ENCODE data around the gene STEAP1B. TPM values are rescaled to one million over a fixed set of nuclear protein-coding genes. Genes with fewer than 3 reads are reported as not detected.
"Not testable (repeated sequence)": the region's sequence is repeated elsewhere in the genome, so short reads cannot be mapped to it uniquely, and the experiment has no call there.

The STEAP1B gene
- polyA plus RNA-seq, 1 experiment: 18.8 TPM

DNA sequence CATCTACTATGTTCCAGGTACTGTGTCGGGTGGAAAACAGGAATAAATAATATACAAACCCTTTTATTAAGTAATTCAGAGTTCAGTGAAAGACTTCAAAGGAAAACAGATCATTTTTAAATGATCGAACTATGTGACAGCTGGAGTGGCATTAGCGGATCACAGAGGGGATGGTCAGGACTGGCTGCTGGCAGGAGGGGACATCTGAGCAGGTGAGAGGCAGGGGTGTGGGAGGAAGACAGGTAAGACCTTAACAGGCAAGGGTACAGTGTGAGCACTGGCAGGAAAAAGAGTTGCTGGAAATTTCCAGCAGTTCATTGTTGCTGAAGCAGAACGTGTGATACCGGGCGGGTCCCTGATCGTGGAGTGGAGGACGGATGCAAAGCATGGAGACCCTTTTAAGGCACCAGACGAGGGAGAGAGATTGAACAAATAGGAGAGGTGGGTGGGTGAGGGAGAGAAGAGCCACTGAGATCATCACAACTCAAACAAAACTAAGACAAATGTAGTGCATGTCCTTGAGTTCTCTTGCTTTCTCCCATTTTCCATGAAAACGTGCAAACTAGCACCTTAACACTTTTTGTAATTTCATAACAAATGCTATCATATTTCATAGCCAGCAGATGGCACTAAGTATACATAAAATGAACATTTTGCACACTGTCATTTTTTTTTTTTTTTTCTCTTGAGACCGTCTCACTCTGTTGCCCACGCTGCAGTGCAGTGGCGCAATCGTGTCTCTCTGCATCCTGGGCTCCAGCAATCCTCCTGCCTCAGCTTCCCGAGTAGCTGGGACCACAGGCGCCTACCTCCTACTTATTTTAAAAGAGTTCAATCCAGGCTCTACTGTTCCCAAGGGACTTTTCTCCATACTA, 23.7 kb upstream of the STEAP1B start:
- CTCF ChIA-PET: interaction anchor here (0.9 kb wide), 1 partner anchor 532 kb away, joined by 6 read pairs; no protein-coding TSS in a partner anchor
- H3K9me3 ChIP-seq (ENCODE audit: control insufficient read depth, insufficient read depth, low read length); POLR2A ChIA-PET; H3K4me3 ChIP-seq (ENCODE audit: low read depth, low read length); H3K27ac ChIP-seq (ENCODE audit: low read depth, low read length); DNase-seq (ENCODE audit: low read depth, low spot score); H3K27me3 ChIP-seq (ENCODE audit: control insufficient read depth, insufficient read depth, low read length): not testable (repeated sequence)
- TF ChIP-seq, protein P1, sequence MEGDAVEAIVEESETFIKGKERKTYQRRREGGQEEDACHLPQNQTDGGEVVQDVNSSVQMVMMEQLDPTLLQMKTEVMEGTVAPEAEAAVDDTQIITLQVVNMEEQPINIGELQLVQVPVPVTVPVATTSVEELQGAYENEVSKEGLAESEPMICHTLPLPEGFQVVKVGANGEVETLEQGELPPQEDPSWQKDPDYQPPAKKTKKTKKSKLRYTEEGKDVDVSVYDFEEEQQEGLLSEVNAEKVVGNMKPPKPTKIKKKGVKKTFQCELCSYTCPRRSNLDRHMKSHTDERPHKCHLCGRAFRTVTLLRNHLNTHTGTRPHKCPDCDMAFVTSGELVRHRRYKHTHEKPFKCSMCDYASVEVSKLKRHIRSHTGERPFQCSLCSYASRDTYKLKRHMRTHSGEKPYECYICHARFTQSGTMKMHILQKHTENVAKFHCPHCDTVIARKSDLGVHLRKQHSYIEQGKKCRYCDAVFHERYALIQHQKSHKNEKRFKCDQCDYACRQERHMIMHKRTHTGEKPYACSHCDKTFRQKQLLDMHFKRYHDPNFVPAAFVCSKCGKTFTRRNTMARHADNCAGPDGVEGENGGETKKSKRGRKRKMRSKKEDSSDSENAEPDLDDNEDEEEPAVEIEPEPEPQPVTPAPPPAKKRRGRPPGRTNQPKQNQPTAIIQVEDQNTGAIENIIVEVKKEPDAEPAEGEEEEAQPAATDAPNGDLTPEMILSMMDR (IDR thresholded peaks at IDR 0.05; ENCODE audit: low read depth, low read length): 0 out of 2 replicates have a peak, but pooled peaks have one; percentile 13

DNA sequence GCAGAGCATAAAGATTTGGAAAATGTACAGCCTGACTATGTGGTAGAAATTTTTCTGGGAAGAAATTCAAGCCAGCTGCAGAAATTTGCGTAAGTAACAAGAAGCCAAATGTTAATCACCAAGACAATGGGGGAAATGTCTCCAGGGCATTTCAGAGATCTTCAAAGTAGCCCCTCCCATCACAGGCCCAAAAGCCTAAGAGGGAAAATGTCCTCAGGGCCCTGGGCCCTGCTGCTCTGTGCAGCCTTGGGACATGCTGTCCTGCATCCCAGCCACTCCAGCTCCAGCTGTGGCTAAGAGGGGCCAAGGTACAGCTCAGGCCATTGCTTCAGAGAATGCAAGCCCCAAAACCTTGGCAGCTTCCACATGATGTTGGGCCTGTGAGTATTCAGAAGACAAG, 19.6 kb upstream of the STEAP1B start:
- H3K4me3 ChIP-seq (ENCODE audit: low read depth, low read length); H3K27ac ChIP-seq (ENCODE audit: low read depth, low read length); DNase-seq (ENCODE audit: low read depth, low spot score); H3K9me3 ChIP-seq (ENCODE audit: control insufficient read depth, insufficient read depth, low read length); POLR2A ChIA-PET; H3K27me3 ChIP-seq (ENCODE audit: control insufficient read depth, insufficient read depth, low read length); CTCF ChIA-PET: not testable (repeated sequence)

DNA sequence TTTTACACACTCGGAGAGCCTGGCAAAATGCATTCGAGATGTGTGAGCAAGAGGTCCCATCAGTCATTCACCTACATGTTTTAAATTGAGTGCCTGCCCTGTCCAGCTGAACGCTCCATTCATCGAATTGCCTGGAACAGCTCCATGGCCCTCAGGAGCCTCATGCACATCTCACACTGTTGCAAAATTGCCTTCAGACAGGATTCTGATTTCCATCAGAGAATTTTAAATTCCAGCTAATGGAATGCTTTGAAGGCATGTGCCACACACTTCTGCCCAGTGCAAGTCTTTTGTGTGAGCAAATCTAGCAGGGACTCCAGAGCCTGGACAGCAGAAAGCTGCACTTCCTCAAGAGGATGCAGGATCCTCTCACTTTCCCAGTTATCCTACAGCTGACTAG, 17.0 kb upstream of the STEAP1B start:
- H3K9me3 ChIP-seq (ENCODE audit: control insufficient read depth, insufficient read depth, low read length); H3K4me3 ChIP-seq (ENCODE audit: low read depth, low read length); H3K27me3 ChIP-seq (ENCODE audit: control insufficient read depth, insufficient read depth, low read length); H3K27ac ChIP-seq (ENCODE audit: low read depth, low read length); DNase-seq (ENCODE audit: low read depth, low spot score); POLR2A ChIA-PET; CTCF ChIA-PET: not testable (repeated sequence)

DNA sequence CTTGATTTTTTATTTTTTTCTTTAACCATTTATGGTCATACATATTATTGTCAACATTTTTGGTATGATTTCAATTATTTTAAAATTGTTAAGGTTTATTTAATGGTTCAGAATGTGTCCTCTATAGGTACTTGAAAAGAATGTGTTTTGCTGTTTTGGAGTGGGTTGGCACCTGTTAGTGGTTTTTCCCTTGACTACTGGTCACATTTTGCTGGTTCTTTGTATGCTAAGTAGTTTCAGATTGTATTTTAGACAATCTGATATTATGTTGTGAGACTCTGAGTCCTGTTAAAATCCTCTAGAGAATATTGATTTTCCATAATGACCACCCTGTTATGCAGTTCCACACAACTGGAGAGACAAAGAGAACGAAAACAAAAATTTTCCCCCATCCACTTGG, 15.0 kb upstream of the STEAP1B start:
- H3K9me3 ChIP-seq (ENCODE audit: control insufficient read depth, insufficient read depth, low read length); CTCF ChIA-PET; POLR2A ChIA-PET; DNase-seq (ENCODE audit: low read depth, low spot score); H3K4me3 ChIP-seq (ENCODE audit: low read depth, low read length); H3K27me3 ChIP-seq (ENCODE audit: control insufficient read depth, insufficient read depth, low read length); H3K27ac ChIP-seq (ENCODE audit: low read depth, low read length): not testable (repeated sequence)

DNA sequence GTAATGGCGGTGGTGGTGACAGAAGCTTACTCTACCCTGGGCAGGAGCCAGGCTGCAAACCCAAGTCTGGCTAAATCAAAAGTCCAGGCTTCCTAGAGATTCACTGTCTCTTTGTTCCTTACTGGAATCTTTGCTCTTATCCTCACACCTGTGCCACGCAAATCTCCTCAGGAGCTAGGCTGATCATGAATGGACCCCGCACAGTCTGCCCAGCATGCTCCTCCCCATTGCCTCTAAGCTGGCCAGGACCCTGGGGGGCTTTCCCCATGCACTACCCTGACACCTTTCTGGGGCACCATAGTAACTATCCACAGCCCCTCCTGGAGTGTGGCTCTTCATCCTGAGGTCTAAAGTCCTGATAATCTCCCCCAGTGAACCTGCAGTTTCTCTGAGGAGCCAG, 7.3 kb upstream of the STEAP1B start:
- CTCF ChIA-PET; H3K27ac ChIP-seq (ENCODE audit: low read depth, low read length); POLR2A ChIA-PET; H3K9me3 ChIP-seq (ENCODE audit: control insufficient read depth, insufficient read depth, low read length); H3K4me3 ChIP-seq (ENCODE audit: low read depth, low read length); DNase-seq (ENCODE audit: low read depth, low spot score); H3K27me3 ChIP-seq (ENCODE audit: control insufficient read depth, insufficient read depth, low read length): not testable (repeated sequence)

DNA sequence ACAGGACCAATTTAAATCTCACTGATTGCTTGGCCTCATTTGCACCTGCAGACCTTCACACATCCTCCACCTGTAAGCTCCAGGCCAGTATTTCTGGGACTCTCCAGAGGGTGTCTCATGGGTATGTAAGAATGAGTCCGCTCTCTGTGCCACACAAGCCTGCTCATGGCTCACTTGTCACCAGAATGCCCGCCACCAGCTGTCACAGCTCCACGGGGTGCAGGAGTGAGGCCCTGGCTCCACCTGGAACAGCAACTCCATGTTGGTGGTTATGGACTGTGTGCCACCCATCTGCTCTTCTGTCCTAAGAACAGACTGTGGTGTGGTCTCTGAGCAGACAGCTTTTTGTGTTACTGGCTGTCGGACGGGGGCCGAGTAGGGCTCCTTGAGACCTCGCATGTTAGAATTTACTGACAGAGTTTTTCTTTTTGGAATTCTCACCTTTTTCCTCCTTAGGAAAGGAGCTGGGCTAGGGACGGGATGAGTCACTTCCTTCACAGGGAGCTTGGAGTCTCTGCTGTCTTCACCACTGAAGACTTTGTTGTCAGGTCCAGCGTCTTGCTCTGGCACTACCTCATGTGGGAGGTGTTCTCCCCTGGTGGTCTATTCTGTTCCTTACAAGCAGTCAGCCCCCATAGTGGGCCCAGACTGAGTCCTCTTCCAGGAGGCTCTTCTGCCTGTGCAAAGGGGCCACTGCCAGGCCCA, 6.5 kb upstream of the STEAP1B start:
- H3K27ac ChIP-seq (ENCODE audit: low read depth, low read length); H3K9me3 ChIP-seq (ENCODE audit: control insufficient read depth, insufficient read depth, low read length); DNase-seq (ENCODE audit: low read depth, low spot score); H3K27me3 ChIP-seq (ENCODE audit: control insufficient read depth, insufficient read depth, low read length); POLR2A ChIA-PET; CTCF ChIA-PET; H3K4me3 ChIP-seq (ENCODE audit: low read depth, low read length): not testable (repeated sequence)

DNA sequence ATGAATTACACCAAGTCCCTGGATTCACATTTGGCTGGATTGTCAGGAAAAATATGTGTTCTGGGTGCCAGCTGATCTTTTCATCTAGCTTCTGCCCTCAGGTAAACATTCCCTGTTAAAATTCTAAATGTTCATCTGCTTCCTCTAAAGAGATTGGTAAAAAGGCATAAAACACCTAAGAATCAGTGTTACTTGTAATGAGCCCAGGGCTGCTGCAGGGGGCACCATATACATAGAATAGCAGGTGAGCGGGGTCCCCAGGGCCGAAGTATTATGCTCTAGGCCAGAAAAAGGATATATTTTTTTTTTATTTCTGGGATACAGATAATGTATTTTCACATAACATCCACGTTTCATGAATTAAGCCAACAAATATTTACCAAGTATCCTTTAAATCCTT, 4.5 kb upstream of the STEAP1B start:
- H3K27ac ChIP-seq (ENCODE audit: low read depth, low read length); H3K27me3 ChIP-seq (ENCODE audit: control insufficient read depth, insufficient read depth, low read length); POLR2A ChIA-PET; CTCF ChIA-PET; H3K9me3 ChIP-seq (ENCODE audit: control insufficient read depth, insufficient read depth, low read length); DNase-seq (ENCODE audit: low read depth, low spot score); H3K4me3 ChIP-seq (ENCODE audit: low read depth, low read length): not testable (repeated sequence)

DNA sequence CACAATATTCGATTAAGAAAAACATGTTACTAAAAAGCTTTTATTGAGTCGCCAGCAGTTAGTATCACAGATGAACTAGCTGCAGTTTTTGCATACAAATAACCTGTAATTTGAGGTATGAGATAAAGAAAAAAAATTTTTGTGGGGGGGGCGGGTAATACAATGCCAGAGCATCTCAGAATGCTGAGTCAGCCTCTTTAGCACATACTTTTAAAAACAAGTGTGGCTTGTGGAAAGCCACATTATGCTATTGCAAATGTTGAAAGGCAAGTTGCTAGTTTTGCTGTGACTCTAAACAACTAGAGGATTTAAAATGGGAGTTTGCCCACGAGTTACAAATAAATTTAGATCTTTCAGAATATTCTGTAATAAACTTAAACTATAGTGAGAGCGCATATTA, 2.1 kb upstream of the STEAP1B start:
- H3K27me3 ChIP-seq (ENCODE audit: control insufficient read depth, insufficient read depth, low read length); H3K9me3 ChIP-seq (ENCODE audit: control insufficient read depth, insufficient read depth, low read length); POLR2A ChIA-PET; H3K4me3 ChIP-seq (ENCODE audit: low read depth, low read length); H3K27ac ChIP-seq (ENCODE audit: low read depth, low read length); DNase-seq (ENCODE audit: low read depth, low spot score): not testable (repeated sequence)
- CTCF ChIA-PET: interaction anchor here (1.4 to 3.1 kb wide), 2 partner anchors 391 to 394 kb away, joined by 3 to 33 read pairs; no protein-coding TSS in a partner anchor

Data from AG04450 (cell line).